Measurements from ENCODE around the gene MGLL.

GRCh38 chr3:127790882-127791183 is 31.5 kb downstream of the MGLL start:
- TF ChIP-seq CTCF (conservative IDR thresholded peaks at IDR 0.05), result no peak
- no peak for TF ChIP-seq ZFX (IDR thresholded peaks at IDR 0.05)

Data from C4-2B (cell line).